AG10803 (cell line): ENCODE data around the gene PTPA.

ENCODE experiments used
- DNase-seq: peaks from one replicate; pipeline ENCODE4 v3.0.0; 2010; ENCODE audit warnings: low read depth
- H3K4me3 ChIP-seq: 2 replicates; pipeline ENCODE4 v1.5.1; 2011; ENCODE audit warnings: mild to moderate bottlenecking, low read length, control low read depth
- CTCF ChIP-seq: conservative IDR thresholded peaks from 2 replicates; pipeline ENCODE4 v1.5.1; 2011; ENCODE audit warnings: mild to moderate bottlenecking, low read length, control low read depth, inconsistent platforms

Gene PTPA

DNA sequence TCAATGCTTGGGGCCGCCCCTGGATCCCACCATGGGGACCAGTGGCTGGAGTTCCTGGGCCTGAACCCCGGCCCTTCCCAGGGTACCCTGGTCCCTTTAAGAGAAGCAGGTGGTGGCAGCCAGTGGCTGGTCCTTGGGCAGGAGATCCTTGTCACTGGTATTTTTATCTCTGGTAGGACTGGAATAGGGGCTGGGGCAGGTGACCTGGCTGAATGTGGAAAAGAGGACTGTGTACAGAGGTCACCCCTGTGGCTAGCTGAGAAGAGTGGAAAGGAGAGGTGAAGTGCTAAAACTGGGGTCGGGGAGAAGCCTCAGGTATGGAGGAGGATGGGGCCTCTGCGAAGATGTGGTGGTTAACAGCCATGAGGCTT lies 7.6 kb upstream of the PTPA start:
- TF ChIP-seq CTCF = no peak
- DNase-seq = no peak
- no peak overlapping the region for H3K4me3 ChIP-seq

- no peak for TF ChIP-seq CTCF
- no peak for DNase-seq
These were observed 7.2 kb upstream of the PTPA start for GRCh38 chr9:129104051-129104450.

DNA sequence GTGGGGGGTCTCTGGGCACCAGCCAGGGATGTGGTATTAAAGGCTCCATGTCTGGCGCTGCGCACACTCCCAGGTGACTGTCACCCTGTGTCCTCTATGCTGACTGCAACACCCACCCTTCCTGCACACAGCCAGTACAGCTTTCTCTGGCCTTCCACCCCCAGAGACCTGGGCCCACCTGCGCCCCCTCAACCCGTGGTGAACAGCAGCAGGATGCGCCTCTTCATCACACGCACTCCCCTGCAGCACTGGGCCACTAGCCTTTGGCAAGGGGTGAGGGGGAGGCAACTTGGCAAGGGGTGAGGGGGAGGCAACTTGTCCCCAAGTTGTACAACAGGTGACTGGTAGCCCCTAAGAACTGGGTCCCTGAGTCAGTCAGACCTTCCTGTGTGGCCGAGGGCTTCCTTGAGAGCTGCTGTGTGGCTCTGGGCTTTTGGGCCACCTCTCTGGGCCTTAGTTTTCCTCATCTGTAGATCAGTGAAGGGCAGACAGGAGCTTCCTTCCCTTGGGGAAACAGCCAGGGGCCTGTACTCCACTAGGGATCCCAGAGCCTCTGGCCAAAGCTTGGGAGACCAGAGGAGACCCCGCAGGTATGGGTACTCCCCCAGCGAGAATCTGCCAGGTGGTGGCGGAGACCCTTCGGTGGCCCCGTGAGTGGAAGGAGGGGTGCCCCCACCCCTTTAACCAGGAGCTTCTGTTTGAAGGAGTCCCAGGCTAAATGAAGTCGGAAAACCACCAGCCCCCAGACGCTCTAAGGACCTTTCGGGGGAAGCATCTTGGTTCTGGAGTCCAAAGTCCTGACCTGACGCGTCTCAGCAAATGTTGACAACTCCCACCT lies 5.1 kb upstream of the PTPA start:
- H3K4me3 ChIP-seq = no peak overlapping the region
- TF ChIP-seq CTCF = no peak
- DNase-seq = no peak

More at GRCh38 chr9:129104051-129104450, 7.2 kb upstream of the PTPA start:
- no peak overlapping the region for H3K4me3 ChIP-seq

GRCh38 chr9:129107651-129108050 lies 3.6 kb upstream of the PTPA start:
- no peak for TF ChIP-seq CTCF
- DNase-seq = no peak
- H3K4me3 ChIP-seq = no peak overlapping the region

DNA sequence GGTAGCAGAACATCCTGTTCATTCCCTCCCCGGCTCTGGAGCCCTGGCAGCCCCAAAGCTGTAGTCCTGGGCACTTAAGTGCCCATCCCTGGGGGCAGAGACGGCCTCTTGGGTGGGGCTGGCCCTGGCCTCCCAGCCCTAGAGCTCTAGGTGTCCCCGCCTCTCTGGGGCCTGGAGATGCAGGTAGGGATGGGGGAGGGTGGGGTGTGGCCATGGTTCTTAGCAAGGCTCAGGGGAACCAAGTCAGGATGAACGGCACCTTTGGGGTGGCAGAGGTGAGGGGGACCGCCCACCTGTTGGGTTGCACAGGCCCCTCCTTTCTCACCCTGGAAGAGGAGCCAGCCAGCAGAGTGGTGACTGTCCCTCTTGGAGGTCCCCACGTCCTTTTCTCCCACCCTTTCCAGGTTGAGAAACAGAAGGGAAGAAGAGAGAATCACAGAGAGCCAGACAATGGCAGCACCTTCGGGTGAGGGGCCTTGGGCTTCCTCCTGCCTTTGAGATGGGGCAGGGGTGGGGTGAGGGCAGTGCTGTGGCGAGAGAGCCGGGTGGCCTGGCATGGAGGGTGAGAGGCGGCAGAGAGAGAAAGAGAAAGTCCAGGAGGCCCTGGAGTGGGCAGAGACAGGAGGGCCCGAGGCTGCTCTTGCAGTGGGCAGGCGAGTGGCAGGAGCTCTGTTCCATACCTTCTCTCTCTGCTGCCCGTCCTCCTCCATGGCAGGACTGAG lies 3.0 kb upstream of the PTPA start:
- H3K4me3 ChIP-seq = no peak overlapping the region
- no peak for TF ChIP-seq CTCF
- no peak for DNase-seq

GRCh38 chr9:129108805-129109536 lies 2.2 kb upstream of the PTPA start:
- no peak for DNase-seq
- TF ChIP-seq CTCF = no peak
- H3K4me3 ChIP-seq = peak overlapping the region; percentile 77
